ENCODE results near the gene MTFR2.

- TF ChIP-seq EZH2phosphoT487 (IDR thresholded peaks at IDR 0.05; ENCODE audit: insufficient read depth, low read depth) = no peak
- no peak for TF ChIP-seq EZH2 (IDR thresholded peaks at IDR 0.05; ENCODE audit: insufficient read depth, poor library complexity, severe bottlenecking)
Measured at GRCh38 chr6:136253734-136254133, 3.6 kb upstream of the MTFR2 start.

All from GM23248 (cell line).